ENCODE data around the gene GET3. TPM values are rescaled to one million over a fixed set of nuclear protein-coding genes. Genes with fewer than 3 reads are reported as not detected.
A peak's percentile ranks its signal among the peaks of the same experiment; 100 is the strongest.

GET3 gene
- total RNA-seq, 1 donor from 2014 or later, result 64.8 TPM

DNA sequence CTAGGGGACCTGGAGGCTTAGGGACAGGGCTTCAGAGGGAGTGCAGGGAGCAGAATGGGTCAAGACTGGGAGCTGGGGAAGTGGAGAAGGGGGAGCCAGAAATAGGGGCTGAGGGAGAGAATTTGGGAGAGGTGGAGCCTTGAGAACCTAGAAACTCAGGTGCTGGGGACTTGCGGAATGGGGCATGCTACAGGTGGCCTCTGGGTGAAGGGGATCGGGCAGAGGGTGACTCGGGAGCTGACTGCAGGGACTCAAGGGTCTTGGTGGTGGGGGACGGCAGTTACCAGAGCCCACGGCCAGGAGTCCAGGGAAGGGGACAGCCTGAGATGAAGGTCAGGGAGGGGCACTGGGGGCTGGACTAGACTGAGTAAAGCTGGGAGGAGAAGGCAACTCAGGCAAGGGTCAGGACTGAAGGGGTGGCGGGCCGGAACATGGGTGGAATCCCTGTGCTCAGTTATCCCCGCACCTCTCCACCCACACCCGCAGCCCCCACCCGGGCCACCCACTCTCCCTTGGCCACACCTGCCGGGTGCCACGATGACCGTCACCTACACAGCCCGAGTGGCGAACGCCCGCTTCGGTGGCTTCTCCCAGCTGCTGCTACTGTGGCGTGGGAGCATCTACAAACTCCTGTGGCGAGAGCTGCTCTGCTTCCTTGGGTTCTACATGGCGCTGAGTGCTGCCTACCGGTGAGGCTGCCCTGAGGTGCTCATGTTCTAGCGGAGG is 14.9 kb downstream of the GET3 start:
- no peak for DNase-seq (ENCODE audit: low spot score)

DNA sequence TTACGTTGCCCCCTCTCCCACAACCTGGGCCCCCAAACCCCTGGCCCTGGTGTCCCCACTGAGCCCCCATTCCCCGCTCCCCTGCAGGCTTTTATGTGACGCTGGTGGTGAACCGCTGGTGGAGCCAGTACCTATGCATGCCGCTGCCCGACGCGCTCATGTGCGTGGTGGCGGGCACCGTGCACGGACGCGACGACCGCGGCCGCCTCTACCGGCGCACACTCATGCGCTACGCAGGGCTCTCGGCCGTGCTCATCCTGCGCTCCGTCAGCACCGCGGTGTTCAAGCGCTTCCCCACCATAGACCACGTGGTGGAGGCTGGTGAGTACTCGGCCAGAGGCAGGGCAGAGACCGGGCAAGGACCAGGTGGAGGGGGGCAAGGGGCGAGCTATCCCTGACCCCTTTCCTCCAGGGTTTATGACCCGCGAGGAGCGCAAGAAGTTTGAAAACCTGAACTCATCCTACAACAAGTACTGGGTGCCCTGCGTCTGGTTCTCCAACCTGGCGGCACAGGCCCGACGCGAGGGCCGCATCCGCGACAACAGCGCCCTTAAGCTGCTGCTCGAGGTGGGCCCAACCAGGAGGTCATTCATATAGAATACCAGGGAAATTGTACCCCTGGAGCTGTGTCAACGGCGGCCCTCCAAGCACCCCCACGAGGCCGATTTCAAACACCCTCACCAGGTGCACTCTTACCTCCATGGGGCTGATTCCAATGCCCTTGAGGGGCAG is 17.3 kb downstream of the GET3 start:
- DNase-seq (ENCODE audit: low spot score), result no peak

DNA sequence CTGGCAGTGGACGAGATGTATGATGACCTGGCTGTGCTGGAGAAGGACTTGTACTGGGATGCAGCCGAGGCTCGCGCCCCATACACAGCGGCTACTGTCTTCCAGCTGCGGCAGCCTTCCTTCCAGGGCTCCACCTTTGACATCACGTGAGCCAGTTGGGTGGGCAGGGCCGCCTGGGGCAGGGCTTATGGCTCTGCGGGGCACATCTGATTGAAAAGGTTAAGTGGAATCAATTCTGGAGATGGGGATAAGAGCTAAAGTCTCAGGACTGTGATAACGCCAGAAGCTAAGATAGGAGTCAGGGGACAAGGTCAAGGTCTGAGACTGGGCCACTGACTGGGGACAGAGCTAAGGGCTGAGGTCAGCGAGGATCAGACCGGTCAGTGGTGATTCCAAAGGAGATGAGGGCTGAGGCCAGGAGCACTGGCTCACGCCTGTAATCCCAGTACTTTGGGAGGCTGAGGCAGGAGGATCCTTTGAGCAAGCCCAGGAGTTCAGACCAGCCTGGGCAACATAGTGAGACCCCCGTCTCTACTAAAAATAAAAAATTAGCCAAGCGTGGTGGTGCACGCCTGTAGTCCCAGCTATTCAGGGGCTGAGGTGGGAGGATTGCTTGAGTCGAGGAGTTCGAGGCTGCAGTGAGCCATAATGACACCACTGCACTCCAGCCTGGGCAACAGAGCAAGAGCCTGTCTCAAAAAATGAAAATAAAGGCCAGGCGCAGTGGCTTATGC is 19.0 kb downstream of the GET3 start:
- DNase-seq (ENCODE audit: low spot score), result no peak

DNA sequence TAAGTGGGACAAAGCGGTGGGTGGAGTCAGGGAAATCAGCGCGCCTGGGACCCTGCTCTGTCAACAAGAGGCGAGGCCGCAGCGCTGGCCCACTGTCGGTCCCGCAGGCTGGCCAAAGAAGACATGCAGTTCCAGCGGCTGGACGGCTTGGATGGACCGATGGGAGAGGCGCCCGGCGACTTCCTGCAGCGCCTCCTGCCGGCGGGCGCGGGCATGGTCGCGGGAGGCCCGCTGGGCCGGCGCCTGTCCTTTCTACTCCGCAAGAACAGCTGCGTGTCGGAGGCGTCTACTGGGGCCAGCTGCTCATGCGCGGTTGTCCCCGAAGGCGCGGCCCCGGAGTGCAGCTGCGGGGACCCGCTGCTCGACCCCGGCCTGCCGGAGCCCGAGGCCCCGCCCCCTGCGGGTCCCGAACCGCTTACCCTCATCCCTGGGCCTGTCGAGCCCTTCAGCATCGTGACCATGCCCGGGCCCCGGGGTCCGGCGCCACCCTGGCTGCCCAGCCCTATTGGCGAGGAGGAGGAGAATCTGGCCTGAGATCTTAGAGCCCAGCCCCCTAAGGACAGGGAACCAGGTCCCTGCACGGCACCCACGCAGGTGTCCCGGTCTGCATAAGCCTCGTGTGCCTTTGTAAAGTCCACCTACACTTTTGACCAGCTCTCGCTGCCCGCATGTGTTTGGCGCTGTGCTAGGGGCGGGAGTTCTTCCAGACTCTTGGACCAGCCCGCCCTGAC is 20.4 kb downstream of the GET3 start:
- DNase-seq (ENCODE audit: low spot score), result peak; percentile 62

- no peak for DNase-seq (ENCODE audit: low spot score)
Observed at GRCh38 chr19:12759686-12760085, 22.4 kb downstream of the GET3 start.

- DNase-seq (ENCODE audit: low spot score), result no peak
Observed at GRCh38 chr19:12763100-12763499, 25.8 kb downstream of the GET3 start.

- DNase-seq (ENCODE audit: low spot score), result no peak
Observed at GRCh38 chr19:12764698-12765097, 27.4 kb downstream of the GET3 start.

GRCh38 chr19:12766051-12766521 is 28.8 kb downstream of the GET3 start:
- peak; percentile 74 for DNase-seq (ENCODE audit: low spot score)

DNA sequence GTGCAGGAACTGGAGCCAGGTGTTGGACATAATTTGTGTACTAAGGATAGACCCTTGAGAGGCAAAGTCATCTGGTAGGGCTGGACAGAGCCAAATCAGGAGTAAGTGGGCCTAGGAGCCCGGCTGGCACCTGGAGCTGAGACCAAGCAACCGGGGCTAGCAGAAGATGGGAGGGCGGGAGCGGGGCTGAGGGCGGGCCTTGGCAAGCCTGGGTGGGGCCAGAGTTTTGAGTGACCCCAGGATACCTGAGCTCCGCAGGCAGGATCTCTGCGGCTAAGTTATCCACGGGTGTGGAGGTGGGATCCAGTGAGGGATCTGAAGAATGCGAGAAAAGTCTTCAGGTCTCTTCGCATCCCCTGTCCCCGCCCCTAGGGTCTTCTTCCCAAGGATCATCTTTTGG is 29.9 kb downstream of the GET3 start:
- DNase-seq (ENCODE audit: low spot score), result no peak

DNA sequence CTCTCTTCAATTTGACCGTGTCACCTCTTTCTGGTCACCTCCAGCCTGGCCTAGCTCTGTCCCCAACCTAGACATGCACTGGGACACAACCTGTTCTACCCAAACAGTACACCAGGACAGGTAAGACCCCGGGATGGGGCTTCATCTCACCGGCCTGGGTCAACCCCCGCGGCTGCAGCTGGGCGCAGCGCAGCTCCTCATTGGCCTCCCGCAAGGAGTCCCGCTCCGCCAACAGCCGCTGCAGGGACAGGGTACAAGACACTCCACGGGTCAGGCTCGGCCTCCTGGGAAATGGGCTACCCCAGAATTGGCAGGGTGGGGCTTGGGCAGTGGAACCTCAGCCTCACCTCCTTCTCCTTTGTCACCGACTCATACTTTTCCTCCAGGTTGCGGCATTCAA is 30.4 kb downstream of the GET3 start:
- no peak for DNase-seq (ENCODE audit: low spot score)

DNA sequence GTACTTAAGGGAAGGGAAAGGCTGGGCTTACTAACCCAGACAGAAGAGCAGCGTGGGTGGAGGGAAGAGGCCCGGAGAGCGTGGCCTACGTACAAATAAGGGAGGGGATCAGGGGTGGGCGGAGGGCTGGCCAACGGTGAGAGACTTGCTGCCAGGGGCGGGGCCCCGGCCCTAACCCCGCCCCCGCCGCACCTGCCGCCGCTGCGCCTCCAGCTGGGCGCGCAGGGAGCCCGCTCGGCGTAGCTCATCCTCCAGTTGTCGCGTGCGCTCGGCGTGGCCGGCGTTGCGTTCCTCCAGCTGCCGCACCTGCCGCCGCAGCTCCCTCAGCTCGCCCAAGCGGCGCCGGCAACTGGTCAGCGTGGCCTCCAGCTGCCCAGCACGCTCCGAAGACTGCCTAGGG is 32.4 kb downstream of the GET3 start:
- DNase-seq (ENCODE audit: low spot score), result no peak

DNA sequence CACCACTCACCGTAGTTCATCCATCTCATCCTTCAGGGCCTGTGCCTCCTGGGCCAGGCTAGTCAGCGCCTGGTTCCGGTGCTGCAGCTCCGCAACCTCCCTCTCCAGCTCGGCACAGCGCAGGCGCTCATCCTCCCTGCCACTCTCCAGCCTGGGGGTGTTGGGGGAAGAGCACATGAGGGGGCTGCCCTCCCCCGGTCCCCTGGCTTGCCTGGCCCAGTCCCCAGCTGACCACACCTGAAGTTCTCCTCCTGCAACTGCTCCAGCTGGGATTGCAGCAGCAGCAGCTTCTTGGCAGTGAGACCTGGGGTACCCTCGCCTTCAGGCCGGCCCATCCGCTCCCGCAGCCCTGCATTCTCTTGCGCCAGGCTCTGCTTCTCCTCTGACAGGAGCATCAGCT is 33.6 kb downstream of the GET3 start:
- no peak for DNase-seq (ENCODE audit: low spot score)

DNA sequence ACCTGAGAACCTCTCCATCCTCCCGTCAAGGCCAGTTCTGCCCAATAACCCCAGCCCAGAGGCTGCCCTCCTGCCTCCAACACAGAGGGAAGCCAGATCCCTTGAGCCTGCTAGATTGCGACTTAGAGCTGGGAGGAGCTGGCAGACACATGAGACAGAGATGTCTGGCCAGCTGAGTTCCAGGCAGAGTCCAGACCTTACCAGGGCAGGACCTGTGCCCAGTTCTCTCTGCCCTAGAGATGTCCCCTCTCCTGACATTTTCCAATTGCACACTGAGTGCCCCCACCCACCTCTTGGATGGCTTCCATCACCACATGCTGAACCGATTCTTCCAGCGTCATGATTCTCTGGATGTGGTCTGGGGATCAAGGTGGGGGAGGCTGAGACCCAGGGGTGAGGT is 35.0 kb downstream of the GET3 start:
- DNase-seq (ENCODE audit: low spot score), result no peak

- no peak for DNase-seq (ENCODE audit: low spot score)
Observed at GRCh38 chr19:12773571-12773970, 36.3 kb downstream of the GET3 start.

GRCh38 chr19:12774588-12775555 is 37.6 kb downstream of the GET3 start, which contains the start of gene HOOK2:
HOOK2 (minus strand) TSS chr19:12775552; CDS start chr19:12775449, 103 bp downstream.
- peak; percentile 94 for DNase-seq (ENCODE audit: low spot score)

GRCh38 chr19:12777217-12778016 is 40.1 kb downstream of the GET3 start:
- peak; percentile 72 for DNase-seq (ENCODE audit: low spot score)

DNA sequence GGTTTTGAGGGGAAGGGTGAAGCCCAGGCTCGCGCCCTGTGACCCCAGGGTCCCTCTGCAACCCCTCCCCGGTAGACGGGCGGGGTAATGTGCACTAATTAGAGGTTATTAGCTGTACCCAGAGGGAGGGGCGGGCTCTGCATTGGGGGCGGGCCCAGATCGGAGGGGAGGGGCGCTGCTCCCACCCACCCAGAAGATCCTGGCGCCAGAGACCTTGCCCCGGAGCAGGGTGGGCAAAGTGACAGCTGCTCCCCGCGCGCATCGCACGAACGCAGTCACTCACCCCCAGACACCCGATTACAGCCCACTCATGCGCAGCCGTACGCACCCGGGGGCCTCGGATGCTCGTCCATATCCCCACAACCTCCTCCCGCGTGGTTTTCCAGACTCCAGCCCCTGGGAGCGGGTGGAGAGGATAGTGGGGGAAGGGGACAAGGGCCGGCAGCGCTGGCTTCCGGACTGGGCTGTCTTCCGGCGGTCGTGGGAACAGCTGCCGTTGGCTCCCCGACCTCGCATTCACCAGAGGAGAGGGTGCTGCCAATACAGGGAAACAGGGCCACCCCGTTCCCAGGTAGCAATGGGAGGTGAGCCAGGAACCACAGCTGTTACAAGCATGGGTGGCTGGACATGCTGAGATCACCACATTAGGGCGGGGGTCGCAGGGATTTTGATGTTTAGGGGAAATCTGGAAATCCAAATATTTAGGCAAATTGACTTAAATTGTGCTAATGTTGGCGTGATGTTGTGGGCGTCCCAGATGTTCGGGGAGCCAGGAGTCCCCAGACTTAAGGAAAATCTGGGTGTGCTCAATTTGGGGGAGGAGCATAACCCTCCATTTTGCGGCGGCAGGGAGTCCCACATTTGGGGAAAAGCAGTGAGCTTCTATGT is 41.0 kb downstream of the GET3 start:
- DNase-seq (ENCODE audit: low spot score), result peak; percentile 57

DNA sequence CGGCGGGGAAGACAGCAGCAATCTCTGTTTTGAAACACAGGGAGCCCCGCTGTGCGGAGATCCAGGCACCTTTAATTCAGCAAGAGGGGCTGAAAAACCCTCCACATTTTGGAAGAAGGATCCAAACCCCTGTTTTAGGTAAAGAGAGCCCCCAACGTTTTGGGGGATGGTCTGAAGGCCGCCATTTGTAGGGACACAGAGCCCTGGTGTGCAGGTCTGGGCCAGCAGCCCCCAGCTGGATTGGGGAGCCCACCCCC is 41.5 kb downstream of the GET3 start:
- no peak for DNase-seq (ENCODE audit: low spot score)

Data from mucosa of gallbladder (tissue), 1 donor.